VCaP (cell line): ENCODE measurements around the gene CTSH.

ENCODE experiments used
- H3K27ac ChIP-seq: fragments of 450-650 bp; 2 replicates; pipeline ENCODE4 v1.5.1; 2017
- TF ChIP-seq, protein P1 (sequence below): fragments of 450-650 bp; conservative IDR thresholded peaks from 2 replicates; pipeline ENCODE4 v1.5.1; 2017; ENCODE audit warnings: mild to moderate bottlenecking, moderate library complexity

Gene CTSH

DNA sequence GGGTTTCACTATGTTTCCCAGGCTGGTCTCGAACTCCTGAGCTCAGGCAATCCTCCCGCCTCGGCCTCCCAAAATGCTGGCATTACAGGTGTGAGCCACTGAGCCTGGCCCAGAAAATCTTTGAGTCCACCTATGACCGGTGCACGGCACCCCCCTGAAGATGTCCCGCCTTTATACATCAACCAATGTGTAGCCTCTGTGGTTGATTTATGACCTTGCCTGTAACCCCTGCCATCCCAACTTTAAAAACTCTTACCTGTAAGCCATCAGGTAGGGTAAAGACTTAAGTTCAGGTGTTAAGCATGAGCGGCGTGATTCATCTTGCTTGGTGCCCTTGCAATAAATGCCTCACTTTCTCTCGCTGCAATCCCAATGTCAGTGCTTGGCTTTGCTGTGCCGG lies 14.5 kb upstream of the CTSH start:
- TF ChIP-seq, protein P1, sequence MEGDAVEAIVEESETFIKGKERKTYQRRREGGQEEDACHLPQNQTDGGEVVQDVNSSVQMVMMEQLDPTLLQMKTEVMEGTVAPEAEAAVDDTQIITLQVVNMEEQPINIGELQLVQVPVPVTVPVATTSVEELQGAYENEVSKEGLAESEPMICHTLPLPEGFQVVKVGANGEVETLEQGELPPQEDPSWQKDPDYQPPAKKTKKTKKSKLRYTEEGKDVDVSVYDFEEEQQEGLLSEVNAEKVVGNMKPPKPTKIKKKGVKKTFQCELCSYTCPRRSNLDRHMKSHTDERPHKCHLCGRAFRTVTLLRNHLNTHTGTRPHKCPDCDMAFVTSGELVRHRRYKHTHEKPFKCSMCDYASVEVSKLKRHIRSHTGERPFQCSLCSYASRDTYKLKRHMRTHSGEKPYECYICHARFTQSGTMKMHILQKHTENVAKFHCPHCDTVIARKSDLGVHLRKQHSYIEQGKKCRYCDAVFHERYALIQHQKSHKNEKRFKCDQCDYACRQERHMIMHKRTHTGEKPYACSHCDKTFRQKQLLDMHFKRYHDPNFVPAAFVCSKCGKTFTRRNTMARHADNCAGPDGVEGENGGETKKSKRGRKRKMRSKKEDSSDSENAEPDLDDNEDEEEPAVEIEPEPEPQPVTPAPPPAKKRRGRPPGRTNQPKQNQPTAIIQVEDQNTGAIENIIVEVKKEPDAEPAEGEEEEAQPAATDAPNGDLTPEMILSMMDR, result no peak
- no peak overlapping the region for H3K27ac ChIP-seq

DNA sequence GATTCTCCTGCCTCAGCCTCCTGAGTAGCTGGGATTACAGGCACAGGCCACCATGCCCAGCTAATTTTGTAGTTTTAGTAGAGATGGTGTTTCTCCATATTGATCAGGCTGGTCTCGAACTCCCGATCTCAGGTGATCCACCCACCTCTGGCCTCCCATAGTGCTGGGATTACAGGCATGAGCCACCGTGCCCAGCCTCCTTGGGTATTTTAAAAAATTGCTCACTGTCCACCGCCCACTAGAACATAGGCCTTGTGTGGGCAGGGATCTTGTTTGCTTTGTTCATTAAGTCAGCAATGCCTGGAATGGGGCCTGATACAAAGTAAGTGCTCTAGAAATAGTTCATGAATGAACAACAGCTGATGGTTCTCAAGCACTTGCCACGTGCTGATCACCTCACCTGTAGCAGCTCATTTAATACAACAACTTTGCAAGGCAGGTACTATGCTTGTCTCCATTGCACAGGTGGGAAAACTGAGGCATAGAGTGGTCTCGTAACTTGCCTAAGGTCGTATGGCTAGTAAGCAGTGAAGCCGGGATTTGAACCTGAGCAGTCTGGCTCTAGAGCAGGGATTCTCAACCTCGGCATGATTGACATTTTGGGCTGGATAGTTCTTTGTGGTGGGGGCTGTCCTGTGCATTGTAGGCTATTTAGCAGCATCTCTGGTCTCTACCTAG lies 12.7 kb upstream of the CTSH start:
- TF ChIP-seq, protein P1, result no peak
- no peak overlapping the region for H3K27ac ChIP-seq

DNA sequence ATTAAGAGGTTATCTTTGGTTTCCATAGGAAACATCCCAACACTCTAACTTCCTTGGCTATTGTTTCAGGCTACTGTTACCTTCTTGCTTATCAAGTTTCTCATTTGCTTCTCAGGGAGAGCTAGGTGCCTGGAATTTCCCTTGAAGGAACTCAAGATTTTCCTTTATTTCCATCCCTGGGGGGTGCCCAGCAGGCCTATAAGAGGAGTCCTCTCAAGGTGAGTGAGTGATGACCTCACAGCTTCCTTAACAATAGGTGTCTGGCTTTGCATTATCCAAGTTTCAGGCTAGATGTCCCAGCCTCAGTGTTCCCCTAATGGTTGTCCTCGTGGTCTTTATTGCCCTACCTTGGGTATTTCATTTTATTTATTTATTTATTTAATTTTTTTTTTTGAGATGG lies 12.1 kb upstream of the CTSH start:
- H3K27ac ChIP-seq, result no peak overlapping the region
- TF ChIP-seq, protein P1, result no peak

DNA sequence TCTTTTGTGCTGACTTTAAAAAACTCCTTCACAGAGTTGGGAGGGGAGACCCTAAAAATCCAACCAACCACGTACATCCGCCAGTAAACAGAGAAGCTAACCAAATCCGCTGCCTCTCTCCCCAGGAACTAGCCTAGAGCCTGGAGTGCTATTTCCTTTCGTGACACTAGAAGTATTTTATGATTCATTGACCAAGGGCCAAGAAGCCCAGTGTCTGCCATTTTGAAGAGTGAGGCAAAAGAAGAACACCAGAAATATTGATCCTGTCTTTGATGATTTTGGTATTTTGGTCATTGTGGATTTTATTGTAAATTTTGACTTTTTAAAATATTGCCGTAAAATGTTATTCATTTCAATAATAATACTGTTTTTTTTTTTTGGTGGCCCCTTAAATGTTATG lies 10.5 kb upstream of the CTSH start:
- no peak overlapping the region for H3K27ac ChIP-seq

DNA sequence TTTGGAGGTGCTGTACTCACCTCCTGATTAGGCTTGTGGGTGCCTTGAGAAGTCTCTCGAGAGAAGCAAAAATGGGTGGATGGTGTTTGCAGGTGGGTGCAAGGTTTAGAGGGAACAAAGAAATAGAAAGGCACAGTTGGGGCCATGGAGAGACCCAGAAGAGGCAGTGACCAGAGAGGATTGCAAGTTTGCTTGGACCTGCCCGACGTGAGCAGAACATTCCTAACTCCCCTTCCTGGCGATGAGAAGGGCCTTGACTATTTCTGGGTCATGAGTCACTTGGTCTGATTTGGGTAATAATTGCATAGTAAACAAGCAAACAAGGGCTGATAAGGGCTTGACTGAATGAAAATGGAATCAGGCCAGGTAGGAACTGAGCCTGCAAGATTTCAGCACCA lies 7.0 kb upstream of the CTSH start:
- H3K27ac ChIP-seq, result peak overlapping the region; percentile 66
- TF ChIP-seq, protein P1, result no peak

More for the DNA sequence above, 10.5 kb upstream of the CTSH start:
- TF ChIP-seq, protein P1, result no peak

DNA sequence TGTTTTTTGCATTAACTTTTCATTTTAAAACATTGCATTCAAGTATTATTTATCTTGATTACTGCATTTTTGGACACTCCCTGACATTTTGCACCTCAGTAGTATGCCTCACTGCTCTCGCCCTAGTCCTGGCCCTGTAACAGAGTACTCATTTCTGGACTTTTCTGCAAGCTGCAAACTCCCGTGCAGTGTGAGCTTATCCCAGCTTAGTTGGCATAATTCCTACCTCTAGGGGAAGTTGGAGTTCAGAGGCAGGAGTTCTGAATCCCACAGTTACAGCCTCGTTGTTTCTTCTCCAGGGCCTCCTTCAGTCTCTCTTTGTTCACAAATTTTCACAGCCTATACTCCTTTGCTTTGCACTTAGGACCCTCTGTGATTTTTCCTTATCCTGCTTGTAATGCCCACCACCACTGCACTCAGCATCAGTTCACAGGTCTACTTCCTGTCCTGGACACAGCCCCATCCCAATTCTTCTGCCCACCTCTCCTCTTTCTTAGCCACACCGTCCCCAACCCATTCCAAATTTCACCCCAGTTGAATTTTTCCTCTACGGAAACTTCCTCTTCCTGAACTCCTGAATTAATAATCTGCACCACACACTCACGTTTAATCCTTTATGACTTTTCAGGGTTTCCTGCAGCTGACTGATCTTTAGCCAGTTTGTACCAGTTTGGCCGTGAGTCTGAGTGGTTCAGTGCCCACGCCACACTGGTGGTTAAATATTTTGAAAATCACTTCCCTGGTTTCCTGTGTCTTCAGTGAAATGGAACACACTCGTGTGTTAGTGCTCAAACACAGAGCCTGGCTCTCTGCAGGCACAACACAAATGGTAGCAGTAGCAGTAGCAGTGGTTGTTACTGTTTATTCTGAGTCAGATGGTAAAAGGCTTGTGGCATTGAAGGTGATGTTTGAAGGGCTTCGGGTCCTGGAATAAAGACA lies 6.3 kb upstream of the CTSH start:
- peak overlapping the region; percentile 66 for H3K27ac ChIP-seq
- TF ChIP-seq, protein P1, result peak; percentile 40

DNA sequence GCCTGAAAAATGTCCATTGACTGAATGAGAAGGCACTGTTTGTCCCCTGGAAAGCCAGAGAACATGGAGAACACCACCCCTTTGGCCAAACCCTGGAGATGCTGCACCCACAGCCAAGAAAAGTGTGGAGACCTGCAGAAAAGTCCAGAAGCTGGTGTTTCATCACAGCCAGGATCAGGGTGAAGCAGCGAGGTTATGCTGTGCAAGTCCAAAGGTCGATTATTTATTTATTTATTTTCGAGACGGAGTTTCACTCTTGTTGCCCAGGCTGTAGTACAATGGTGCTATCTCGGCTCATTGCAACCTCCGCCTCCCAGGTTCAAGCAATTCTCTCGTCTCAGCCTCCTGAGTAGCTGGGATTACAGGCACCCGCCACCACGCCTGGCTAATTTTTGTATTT lies 5.5 kb upstream of the CTSH start:
- peak overlapping the region; percentile 66 for H3K27ac ChIP-seq
- TF ChIP-seq, protein P1, result no peak
